GM23338 (cell line): Measurements from ENCODE around the gene CANT1. TPM values are rescaled to one million over a fixed set of nuclear protein-coding genes. Genes with fewer than 3 reads are reported as not detected.

Experiments used
- ATAC-seq: fragments of 200-7000 bp; cut with Tn5 transposase; 3 replicates; pipeline ENCODE4 v1.9.1; 2020
- DNase-seq: peaks from one replicate; pipeline ENCODE4 v3.0.0-alpha.2; 2015; ENCODE audit warnings: low spot score
- H2AFZ ChIP-seq: fragments of 200-600 bp; sonication (generic); 2 replicates; pipeline ENCODE4 v1.8.0; 2016; ENCODE audit warnings: antibody characterized with exemption, mild to moderate bottlenecking, moderate library complexity
- H3F3A ChIP-seq: fragments of 200-600 bp; sonication (generic); replicated peaks from 2 replicates; pipeline ENCODE4 v1.8.0; 2017; ENCODE audit warnings: antibody characterized with exemption, mixed run types, low read depth
- H3K27ac ChIP-seq: fragments of 200-600 bp; sonication (generic); 2 replicates; pipeline ENCODE4 v1.6.1; 2016; ENCODE audit warnings: low read depth
- H3K27me3 ChIP-seq: fragments of 200-600 bp; sonication (generic); 2 replicates; pipeline ENCODE4 v1.8.0; 2016; ENCODE audit warnings: mild to moderate bottlenecking, mixed run types, moderate library complexity; ENCODE audit not compliant: insufficient read depth
- H3K36me3 ChIP-seq: fragments of 200-600 bp; sonication (generic); 2 replicates; pipeline ENCODE4 v1.8.0; 2016; ENCODE audit warnings: mild to moderate bottlenecking; ENCODE audit not compliant: insufficient read depth
- H3K4me1 ChIP-seq: fragments of 200-600 bp; sonication (generic); 2 replicates; pipeline ENCODE4 v1.8.0; 2016; ENCODE audit warnings: mild to moderate bottlenecking, moderate library complexity; ENCODE audit not compliant: insufficient read depth
- H3K4me2 ChIP-seq: fragments of 200-600 bp; sonication (generic); 2 replicates; pipeline ENCODE4 v1.7.1; 2017; ENCODE audit warnings: mixed run types
- H3K4me3 ChIP-seq: fragments of 200-600 bp; sonication (generic); 2 replicates; pipeline ENCODE4 v1.6.1; 2016; ENCODE audit warnings: mixed run types
- H3K79me2 ChIP-seq: fragments of 200-600 bp; sonication (generic); replicated peaks from 2 replicates; pipeline ENCODE4 v1.8.0; 2017; ENCODE audit warnings: mild to moderate bottlenecking; ENCODE audit not compliant: insufficient read depth
- H3K9me2 ChIP-seq: fragments of 200-600 bp; sonication (generic); 2 replicates; pipeline ENCODE4 v1.8.0; 2017; ENCODE audit not compliant: insufficient read depth
- H4K20me1 ChIP-seq: fragments of 200-600 bp; sonication (generic); replicated peaks from 2 replicates; pipeline ENCODE4 v1.8.0; 2017; ENCODE audit warnings: mild to moderate bottlenecking; ENCODE audit not compliant: insufficient read depth
- H3K27ac Mint-ChIP-seq: 2 replicates; pipeline ENCODE4 v1.8.0; 2020; ENCODE audit warnings: inconsistent platforms, mild to moderate bottlenecking, moderate library complexity, mixed read lengths
- H3K27me3 Mint-ChIP-seq: 3 replicates; pipeline ENCODE4 v1.8.0; 2022; ENCODE audit warnings: low read depth, mild to moderate bottlenecking, moderate library complexity, mixed read lengths, inconsistent platforms; ENCODE audit not compliant: insufficient read depth, poor library complexity
- H3K36me3 Mint-ChIP-seq: 3 replicates; pipeline ENCODE4 v1.8.0; 2021; ENCODE audit warnings: low read depth, mild to moderate bottlenecking, inconsistent platforms, moderate library complexity, mixed read lengths
- H3K4me1 Mint-ChIP-seq: 3 replicates; pipeline ENCODE4 v1.8.0; 2020; ENCODE audit warnings: mild to moderate bottlenecking, inconsistent platforms, mixed read lengths
- H3K4me3 Mint-ChIP-seq: 3 replicates; pipeline ENCODE4 v1.8.0; 2021; ENCODE audit warnings: moderate library complexity, mild to moderate bottlenecking, inconsistent platforms, mixed read lengths
- H3K9me3 Mint-ChIP-seq: 3 replicates; pipeline ENCODE4 v1.8.0; 2020; ENCODE audit warnings: moderate library complexity, mild to moderate bottlenecking, inconsistent platforms, mixed read lengths
- CTCF ChIP-seq, 2 experiments: fragments of 200-600 bp in 1 of 2; sonication (generic) in 1 of 2; conservative IDR thresholded peaks; 2 replicates each; pipeline versions ENCODE4 v1.5.1 to v1.6.1; 2016 to 2017; ENCODE audit warnings: antibody characterized with exemption in 2 of 2, low read depth in 2 of 2, mild to moderate bottlenecking in 2 of 2, moderate library complexity in 1 of 2
- ETS1 ChIP-seq: IDR thresholded peaks from 2 replicates; pipeline ENCODE4 v1.6.1; 2016; ENCODE audit warnings: antibody characterized with exemption
- EZH2 ChIP-seq: fragments of 200-600 bp; sonication (generic); IDR thresholded peaks from one replicate; pipeline ENCODE4 v1.8.0; 2017; ENCODE audit warnings: antibody characterized with exemption, mild to moderate bottlenecking, low read depth; ENCODE audit not compliant: unreplicated experiment
- JUNB ChIP-seq: IDR thresholded peaks from one replicate; pipeline ENCODE4 v1.6.1; 2016; ENCODE audit warnings: antibody characterized with exemption; ENCODE audit not compliant: unreplicated experiment
- NANOG ChIP-seq: IDR thresholded peaks from 2 replicates; pipeline ENCODE4 v1.6.1; 2016; ENCODE audit warnings: antibody characterized with exemption, borderline replicate concordance
- POLR2AphosphoS5 ChIP-seq: IDR thresholded peaks from 2 replicates; pipeline ENCODE4 v1.6.1; 2016; ENCODE audit warnings: antibody characterized with exemption, low read depth
- STAT1 ChIP-seq: IDR thresholded peaks from one replicate; pipeline ENCODE4 v1.6.1; 2016; ENCODE audit warnings: antibody characterized with exemption; ENCODE audit not compliant: unreplicated experiment
- ZNF114 ChIP-seq: fragments of 250-450 bp; sonication (Bioruptor Pico); IDR thresholded peaks from 2 replicates; pipeline ENCODE4 v1.5.0; 2020; ENCODE audit warnings: mild to moderate bottlenecking, moderate library complexity
- polyA plus RNA-seq: library from polyadenylated mRNA; unstranded; fragments of >200 nt; fragmentation: Nextera tagmentation; extraction: Ambion mirVana; gene quantifications from 2 replicates; pipeline ENCODE4 v1.2.1, GENCODE V29; 2016
- total RNA-seq: library from RNA; depleted of rRNA; stranded (reverse); fragments of >200 nt; shearing (Covaris generic); gene quantifications from 2 replicates; pipeline ENCODE4 v1.2.3, GENCODE V29; 2014
- TF ChIP-seq, protein P1 (sequence below): fragments of 250-450 bp; sonication (Bioruptor Pico); IDR thresholded peaks from 2 replicates; pipeline ENCODE4 v1.5.0; 2020; ENCODE audit warnings: mild to moderate bottlenecking, moderate library complexity
- TF ChIP-seq, protein P2 (sequence below): IDR thresholded peaks from one replicate; pipeline ENCODE4 v1.6.1; 2018; ENCODE audit warnings: antibody characterized with exemption; ENCODE audit not compliant: unreplicated experiment

The CANT1 gene
- total and polyA plus RNA-seq, 2 experiments from 2014 or later: 5.9 to 38.8 TPM

DNA sequence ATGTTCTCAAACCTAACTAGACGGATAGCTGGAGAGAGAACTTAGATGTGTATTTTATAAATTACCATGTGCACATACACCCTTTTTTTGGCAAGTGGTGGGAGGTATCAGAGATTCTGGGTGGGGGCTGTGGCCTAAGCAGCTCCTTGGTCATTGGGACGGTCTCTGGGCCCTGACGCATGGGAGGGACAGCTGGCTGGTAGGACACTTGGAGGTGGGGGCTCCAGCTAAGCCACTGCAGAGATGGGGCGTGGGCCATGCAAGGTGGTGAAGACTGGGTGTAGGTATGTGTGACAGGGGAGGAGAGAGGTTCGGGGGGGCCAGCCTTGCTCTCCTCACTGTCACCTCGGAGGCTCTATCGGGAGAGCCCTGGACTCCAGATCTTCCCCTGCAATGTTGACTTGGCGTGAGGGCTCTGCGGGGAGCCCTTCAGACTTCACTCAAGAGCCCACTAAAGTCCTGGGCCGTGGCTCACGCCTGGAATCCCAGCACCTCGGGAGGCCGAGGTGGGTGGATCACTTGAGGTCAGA, 31.5 kb upstream of the CANT1 start (continued):
- TF ChIP-seq, protein P1, sequence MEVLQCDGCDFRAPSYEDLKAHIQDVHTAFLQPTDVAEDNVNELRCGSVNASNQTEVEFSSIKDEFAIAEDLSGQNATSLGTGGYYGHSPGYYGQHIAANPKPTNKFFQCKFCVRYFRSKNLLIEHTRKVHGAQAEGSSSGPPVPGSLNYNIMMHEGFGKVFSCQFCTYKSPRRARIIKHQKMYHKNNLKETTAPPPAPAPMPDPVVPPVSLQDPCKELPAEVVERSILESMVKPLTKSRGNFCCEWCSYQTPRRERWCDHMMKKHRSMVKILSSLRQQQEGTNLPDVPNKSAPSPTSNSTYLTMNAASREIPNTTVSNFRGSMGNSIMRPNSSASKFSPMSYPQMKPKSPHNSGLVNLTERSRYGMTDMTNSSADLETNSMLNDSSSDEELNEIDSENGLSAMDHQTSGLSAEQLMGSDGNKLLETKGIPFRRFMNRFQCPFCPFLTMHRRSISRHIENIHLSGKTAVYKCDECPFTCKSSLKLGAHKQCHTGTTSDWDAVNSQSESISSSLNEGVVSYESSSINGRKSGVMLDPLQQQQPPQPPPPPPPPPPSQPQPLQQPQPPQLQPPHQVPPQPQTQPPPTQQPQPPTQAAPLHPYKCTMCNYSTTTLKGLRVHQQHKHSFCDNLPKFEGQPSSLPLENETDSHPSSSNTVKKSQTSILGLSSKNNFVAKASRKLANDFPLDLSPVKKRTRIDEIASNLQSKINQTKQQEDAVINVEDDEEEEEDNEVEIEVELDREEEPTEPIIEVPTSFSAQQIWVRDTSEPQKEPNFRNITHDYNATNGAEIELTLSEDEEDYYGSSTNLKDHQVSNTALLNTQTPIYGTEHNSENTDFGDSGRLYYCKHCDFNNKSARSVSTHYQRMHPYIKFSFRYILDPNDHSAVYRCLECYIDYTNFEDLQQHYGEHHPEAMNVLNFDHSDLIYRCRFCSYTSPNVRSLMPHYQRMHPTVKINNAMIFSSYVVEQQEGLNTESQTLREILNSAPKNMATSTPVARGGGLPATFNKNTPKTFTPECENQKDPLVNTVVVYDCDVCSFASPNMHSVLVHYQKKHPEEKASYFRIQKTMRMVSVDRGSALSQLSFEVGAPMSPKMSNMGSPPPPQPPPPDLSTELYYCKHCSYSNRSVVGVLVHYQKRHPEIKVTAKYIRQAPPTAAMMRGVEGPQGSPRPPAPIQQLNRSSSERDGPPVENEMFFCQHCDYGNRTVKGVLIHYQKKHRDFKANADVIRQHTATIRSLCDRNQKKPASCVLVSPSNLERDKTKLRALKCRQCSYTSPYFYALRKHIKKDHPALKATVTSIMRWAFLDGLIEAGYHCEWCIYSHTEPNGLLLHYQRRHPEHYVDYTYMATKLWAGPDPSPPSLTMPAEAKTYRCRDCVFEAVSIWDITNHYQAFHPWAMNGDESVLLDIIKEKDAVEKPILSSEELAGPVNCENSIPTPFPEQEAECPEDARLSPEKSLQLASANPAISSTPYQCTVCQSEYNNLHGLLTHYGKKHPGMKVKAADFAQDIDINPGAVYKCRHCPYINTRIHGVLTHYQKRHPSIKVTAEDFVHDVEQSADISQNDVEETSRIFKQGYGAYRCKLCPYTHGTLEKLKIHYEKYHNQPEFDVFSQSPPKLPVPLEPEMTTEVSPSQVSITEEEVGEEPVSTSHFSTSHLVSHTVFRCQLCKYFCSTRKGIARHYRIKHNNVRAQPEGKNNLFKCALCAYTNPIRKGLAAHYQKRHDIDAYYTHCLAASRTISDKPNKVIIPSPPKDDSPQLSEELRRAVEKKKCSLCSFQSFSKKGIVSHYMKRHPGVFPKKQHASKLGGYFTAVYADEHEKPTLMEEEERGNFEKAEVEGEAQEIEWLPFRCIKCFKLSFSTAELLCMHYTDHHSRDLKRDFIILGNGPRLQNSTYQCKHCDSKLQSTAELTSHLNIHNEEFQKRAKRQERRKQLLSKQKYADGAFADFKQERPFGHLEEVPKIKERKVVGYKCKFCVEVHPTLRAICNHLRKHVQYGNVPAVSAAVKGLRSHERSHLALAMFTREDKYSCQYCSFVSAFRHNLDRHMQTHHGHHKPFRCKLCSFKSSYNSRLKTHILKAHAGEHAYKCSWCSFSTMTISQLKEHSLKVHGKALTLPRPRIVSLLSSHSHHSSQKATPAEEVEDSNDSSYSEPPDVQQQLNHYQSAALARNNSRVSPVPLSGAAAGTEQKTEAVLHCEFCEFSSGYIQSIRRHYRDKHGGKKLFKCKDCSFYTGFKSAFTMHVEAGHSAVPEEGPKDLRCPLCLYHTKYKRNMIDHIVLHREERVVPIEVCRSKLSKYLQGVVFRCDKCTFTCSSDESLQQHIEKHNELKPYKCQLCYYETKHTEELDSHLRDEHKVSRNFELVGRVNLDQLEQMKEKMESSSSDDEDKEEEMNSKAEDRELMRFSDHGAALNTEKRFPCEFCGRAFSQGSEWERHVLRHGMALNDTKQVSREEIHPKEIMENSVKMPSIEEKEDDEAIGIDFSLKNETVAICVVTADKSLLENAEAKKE: no peak
- TF ChIP-seq CTCF (conservative IDR thresholded peaks at IDR 0.05; ENCODE audit: low read depth in 2 of 2) (no peak), STAT1 (no peak), EZH2 (no peak)

- Histone ChIP-seq H3F3A (peaks cover 9% of the 10 kb centered on the region), H3K4me1 (no peaks in the 10 kb centered on the region), H3K4me3 (no peak overlapping the region), H4K20me1 (no peaks in the 10 kb centered on the region), H3K36me3 (no peaks in the 10 kb centered on the region), H3K27me3 (no peaks in the 10 kb centered on the region), H3K9me2 (no peaks in the 10 kb centered on the region), H3K79me2 (no peaks in the 10 kb centered on the region), H2AFZ (no peak overlapping the region), H3K27ac (no peak overlapping the region), H3K4me2 (no peak overlapping the region)
- Mint-ChIP-seq H3K27ac (no peak overlapping the region), H3K36me3 (no peaks in the 10 kb centered on the region; the same call in 2 of the 3 replicates), H3K4me1 (no peaks in the 10 kb centered on the region; the same call in 2 of the 3 replicates), H3K9me3 (peaks cover 5% of the 10 kb centered on the region; the same call in 1 of the 3 replicates), H3K4me3 (no peak overlapping the region), H3K27me3 (peaks cover 11% of the 10 kb centered on the region)
- no peak for ATAC-seq
- DNase-seq: no peak
- no peak for TF ChIP-seq POLR2AphosphoS5
- no peak for TF ChIP-seq EZH2
- no peak for TF ChIP-seq ZNF114 (CRISPR knock-in tag)
- no peak for TF ChIP-seq CTCF (conservative IDR thresholded peaks at IDR 0.05; ENCODE audit: low read depth in 2 of 2)
- TF ChIP-seq ETS1: no peak
- TF ChIP-seq, protein P2, sequence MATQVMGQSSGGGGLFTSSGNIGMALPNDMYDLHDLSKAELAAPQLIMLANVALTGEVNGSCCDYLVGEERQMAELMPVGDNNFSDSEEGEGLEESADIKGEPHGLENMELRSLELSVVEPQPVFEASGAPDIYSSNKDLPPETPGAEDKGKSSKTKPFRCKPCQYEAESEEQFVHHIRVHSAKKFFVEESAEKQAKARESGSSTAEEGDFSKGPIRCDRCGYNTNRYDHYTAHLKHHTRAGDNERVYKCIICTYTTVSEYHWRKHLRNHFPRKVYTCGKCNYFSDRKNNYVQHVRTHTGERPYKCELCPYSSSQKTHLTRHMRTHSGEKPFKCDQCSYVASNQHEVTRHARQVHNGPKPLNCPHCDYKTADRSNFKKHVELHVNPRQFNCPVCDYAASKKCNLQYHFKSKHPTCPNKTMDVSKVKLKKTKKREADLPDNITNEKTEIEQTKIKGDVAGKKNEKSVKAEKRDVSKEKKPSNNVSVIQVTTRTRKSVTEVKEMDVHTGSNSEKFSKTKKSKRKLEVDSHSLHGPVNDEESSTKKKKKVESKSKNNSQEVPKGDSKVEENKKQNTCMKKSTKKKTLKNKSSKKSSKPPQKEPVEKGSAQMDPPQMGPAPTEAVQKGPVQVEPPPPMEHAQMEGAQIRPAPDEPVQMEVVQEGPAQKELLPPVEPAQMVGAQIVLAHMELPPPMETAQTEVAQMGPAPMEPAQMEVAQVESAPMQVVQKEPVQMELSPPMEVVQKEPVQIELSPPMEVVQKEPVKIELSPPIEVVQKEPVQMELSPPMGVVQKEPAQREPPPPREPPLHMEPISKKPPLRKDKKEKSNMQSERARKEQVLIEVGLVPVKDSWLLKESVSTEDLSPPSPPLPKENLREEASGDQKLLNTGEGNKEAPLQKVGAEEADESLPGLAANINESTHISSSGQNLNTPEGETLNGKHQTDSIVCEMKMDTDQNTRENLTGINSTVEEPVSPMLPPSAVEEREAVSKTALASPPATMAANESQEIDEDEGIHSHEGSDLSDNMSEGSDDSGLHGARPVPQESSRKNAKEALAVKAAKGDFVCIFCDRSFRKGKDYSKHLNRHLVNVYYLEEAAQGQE: no peak
- no peak for TF ChIP-seq JUNB
- TF ChIP-seq NANOG: no peak
Observed at GRCh38 chr17:79039886-79040285, 30.3 kb upstream of the CANT1 start.
